GM12864 (cell line): ENCODE measurements around the gene INTS11.

Source experiments
- DNase-seq: peaks from one replicate; pipeline ENCODE4 v3.0.0-alpha.2; 2011; ENCODE audit warnings: low read depth
- H3K4me3 ChIP-seq: 2 replicates; pipeline ENCODE4 v1.5.1; 2011; ENCODE audit warnings: mild to moderate bottlenecking, low read depth, low read length, control low read depth
- TF ChIP-seq, protein P1 (sequence below): IDR thresholded peaks from 2 replicates; pipeline ENCODE4 v1.5.1; 2011; ENCODE audit warnings: low read depth, mild to moderate bottlenecking, moderate library complexity, low read length, control low read depth, inconsistent platforms; ENCODE audit errors: missing control alignments

The INTS11 gene

GRCh38 chr1:1331068-1331965 is 6.9 kb upstream of the INTS11 start, which contains the start of gene TAS1R3:
Gene TAS1R3 (plus strand): TSS chr1:1331280. CDS start chr1:1331346, 66 bp downstream.
- H3K4me3 ChIP-seq, result no peak within 1 kb of the TSS
- no peak for DNase-seq
- TF ChIP-seq, protein P1, sequence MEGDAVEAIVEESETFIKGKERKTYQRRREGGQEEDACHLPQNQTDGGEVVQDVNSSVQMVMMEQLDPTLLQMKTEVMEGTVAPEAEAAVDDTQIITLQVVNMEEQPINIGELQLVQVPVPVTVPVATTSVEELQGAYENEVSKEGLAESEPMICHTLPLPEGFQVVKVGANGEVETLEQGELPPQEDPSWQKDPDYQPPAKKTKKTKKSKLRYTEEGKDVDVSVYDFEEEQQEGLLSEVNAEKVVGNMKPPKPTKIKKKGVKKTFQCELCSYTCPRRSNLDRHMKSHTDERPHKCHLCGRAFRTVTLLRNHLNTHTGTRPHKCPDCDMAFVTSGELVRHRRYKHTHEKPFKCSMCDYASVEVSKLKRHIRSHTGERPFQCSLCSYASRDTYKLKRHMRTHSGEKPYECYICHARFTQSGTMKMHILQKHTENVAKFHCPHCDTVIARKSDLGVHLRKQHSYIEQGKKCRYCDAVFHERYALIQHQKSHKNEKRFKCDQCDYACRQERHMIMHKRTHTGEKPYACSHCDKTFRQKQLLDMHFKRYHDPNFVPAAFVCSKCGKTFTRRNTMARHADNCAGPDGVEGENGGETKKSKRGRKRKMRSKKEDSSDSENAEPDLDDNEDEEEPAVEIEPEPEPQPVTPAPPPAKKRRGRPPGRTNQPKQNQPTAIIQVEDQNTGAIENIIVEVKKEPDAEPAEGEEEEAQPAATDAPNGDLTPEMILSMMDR, result no peak

GRCh38 chr1:1330366-1331067 is 6.1 kb upstream of the INTS11 start:
- DNase-seq, result no peak

DNA sequence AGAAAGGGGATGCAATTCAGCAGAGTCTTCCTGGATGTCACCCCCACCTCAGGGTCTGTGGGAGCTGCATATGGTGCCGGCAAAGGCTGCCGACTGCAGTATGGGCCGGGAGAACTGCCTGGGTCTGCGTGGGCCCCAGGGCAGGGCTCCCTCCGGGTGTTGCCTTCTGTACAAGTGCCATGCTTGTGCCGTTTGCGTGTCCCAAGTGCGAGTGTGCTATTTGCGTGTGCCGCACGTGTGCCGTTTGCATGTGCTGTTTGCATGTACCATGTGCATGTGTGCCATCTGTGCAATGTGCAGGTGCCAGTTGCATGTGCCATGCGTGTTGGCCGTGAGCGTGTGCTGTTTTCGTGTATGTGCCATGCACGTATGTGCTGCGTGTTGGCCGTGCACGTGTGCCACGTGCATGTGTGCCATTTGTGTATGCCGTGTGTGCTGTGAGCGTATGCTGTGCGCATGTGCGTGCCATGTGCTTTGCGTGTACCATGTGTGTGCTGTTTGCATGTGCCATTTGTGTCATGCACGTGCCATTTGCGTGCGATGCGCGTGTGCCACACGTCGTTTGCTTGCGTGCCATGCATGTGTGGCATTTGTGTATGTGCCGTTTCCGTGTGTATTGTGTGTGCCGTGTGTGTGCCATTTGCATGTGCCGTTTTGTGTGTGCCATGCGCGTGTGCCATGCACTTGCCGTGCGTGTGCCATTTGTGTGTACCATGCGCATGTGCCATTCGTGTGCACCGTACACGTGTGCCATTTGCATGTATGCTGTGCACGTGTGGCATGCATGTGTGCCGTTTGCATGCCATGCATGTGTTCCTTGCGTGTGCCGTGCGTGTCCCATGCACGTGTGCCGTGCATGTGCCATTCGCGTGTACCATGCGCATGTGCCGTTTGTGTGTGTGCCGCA is 5.1 kb upstream of the INTS11 start:
- no peak overlapping the region for H3K4me3 ChIP-seq
- TF ChIP-seq, protein P1, result no peak
- DNase-seq, result no peak

More at GRCh38 chr1:1330366-1331067, 6.1 kb upstream of the INTS11 start:
- TF ChIP-seq, protein P1, result no peak
- H3K4me3 ChIP-seq, result no peak overlapping the region

- TF ChIP-seq, protein P1, result no peak
- DNase-seq, result no peak
- H3K4me3 ChIP-seq, result no peak overlapping the region
Observed at GRCh38 chr1:1328254-1328653, 3.8 kb upstream of the INTS11 start.

DNA sequence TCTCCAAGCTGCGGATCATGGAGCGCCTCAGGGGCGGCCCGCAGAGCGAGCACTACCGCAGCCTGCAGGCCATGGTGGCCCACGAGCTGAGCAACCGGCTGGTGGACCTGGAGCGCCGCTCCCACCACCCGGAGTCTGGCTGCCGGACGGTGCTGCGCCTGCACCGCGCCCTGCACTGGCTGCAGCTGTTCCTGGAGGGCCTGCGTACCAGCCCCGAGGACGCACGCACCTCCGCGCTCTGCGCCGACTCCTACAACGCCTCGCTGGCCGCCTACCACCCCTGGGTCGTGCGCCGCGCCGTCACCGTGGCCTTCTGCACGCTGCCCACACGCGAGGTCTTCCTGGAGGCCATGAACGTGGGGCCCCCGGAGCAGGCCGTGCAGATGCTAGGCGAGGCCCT is 2.8 kb upstream of the INTS11 start:
- no peak for DNase-seq
- H3K4me3 ChIP-seq, result no peak overlapping the region
- TF ChIP-seq, protein P1, result no peak

GRCh38 chr1:1326075-1326605 is 1.7 kb upstream of the INTS11 start:
- DNase-seq, result no peak
- TF ChIP-seq, protein P1, result no peak
- H3K4me3 ChIP-seq, result peak overlapping the region; percentile 85
